HUES6 (cell line): Measurements from ENCODE around the gene LCE2D.
"Not testable (repeated sequence)": the region's sequence is repeated elsewhere in the genome, so short reads cannot be mapped to it uniquely, and the experiment has no call there.

Source experiments
- H3K27ac ChIP-seq: 2 replicates; pipeline ENCODE4 v1.7.0; 2013; ENCODE audit warnings: low read depth, mild to moderate bottlenecking, low read length, inconsistent platforms
- H3K27me3 ChIP-seq: 2 replicates; pipeline ENCODE4 v1.6.1; 2013; ENCODE audit warnings: low read length; ENCODE audit not compliant: control insufficient read depth, insufficient read depth
- H3K36me3 ChIP-seq: 2 replicates; pipeline ENCODE4 v1.6.1; 2013; ENCODE audit warnings: low read length; ENCODE audit not compliant: control insufficient read depth, insufficient read depth
- H3K4me1 ChIP-seq: 2 replicates; pipeline ENCODE4 v1.6.1; 2013; ENCODE audit warnings: low read length; ENCODE audit not compliant: control insufficient read depth, insufficient read depth
- H3K4me3 ChIP-seq: 2 replicates; pipeline ENCODE4 v1.5.1; 2013; ENCODE audit warnings: low read depth, low read length
- H3K9ac ChIP-seq: one replicate; pipeline ENCODE4 v1.6.1; 2013; ENCODE audit warnings: mild to moderate bottlenecking, low read length
- H3K9me3 ChIP-seq: 2 replicates; pipeline ENCODE4 v1.6.1; 2013; ENCODE audit warnings: low read depth, low read length; ENCODE audit not compliant: control insufficient read depth, insufficient read depth

The LCE2D gene

GRCh38 chr1:152685823-152686222 lies 22.6 kb downstream of the LCE2D start, which contains the start of gene LCE2B:
Gene LCE2B (plus strand): TSS chr1:152686123. CDS start chr1:152686844, 721 bp downstream.
- peaks cover 17% of the 10 kb centered on the region; the same call in 1 of the 2 replicates for H3K9me3 ChIP-seq

GRCh38 chr1:152697701-152698600 lies 34.8 kb downstream of the LCE2D start, which contains the start of gene LCE2A:
Gene LCE2A (plus strand): TSS chr1:152698345. CDS start chr1:152698902, 557 bp downstream.
- H3K27ac ChIP-seq, result no peak within 1 kb of the TSS
- H3K4me3 ChIP-seq, result no peak within 1 kb of the TSS
- H3K27me3 ChIP-seq, result peaks cover 7% of the 10 kb centered on the region; the same call in 1 of the 2 replicates
- no peak within 1 kb of the TSS for H3K9ac ChIP-seq
- H3K4me1 ChIP-seq, result no peaks in the 10 kb centered on the region
- H3K9me3 ChIP-seq, result peaks cover 16% of the 10 kb centered on the region; the same call in 1 of the 2 replicates
- H3K36me3 ChIP-seq, result no peaks in the 10 kb centered on the region

More at GRCh38 chr1:152685823-152686222, 22.6 kb downstream of the LCE2D start, which contains the start of gene LCE2B:
- H3K27ac ChIP-seq, H3K9ac ChIP-seq, H3K4me1 ChIP-seq, H3K4me3 ChIP-seq, H3K36me3 ChIP-seq: not testable (repeated sequence)
- peaks cover 11% of the 10 kb centered on the region; the same call in 1 of the 2 replicates for H3K27me3 ChIP-seq

GRCh38 chr1:152699746-152700145 lies 36.6 kb downstream of the LCE2D start:
- H3K9me3 ChIP-seq, result peaks cover 16% of the 10 kb centered on the region; the same call in 1 of the 2 replicates
- H3K36me3 ChIP-seq, result no peaks in the 10 kb centered on the region
- no peaks in the 10 kb centered on the region for H3K4me1 ChIP-seq
- no peak overlapping the region for H3K27ac ChIP-seq
- no peak overlapping the region for H3K4me3 ChIP-seq
- H3K9ac ChIP-seq, result no peak overlapping the region
- peaks cover 7% of the 10 kb centered on the region; the same call in 1 of the 2 replicates for H3K27me3 ChIP-seq

GRCh38 chr1:152707860-152708259 lies 44.7 kb downstream of the LCE2D start, which contains the start of gene LCE4A:
Gene LCE4A (plus strand): TSS chr1:152708160. CDS start chr1:152709076, 916 bp downstream.
- no peaks in the 10 kb centered on the region; the same call in 1 of the 2 replicates for H3K27me3 ChIP-seq
- no peak within 1 kb of the TSS for H3K27ac ChIP-seq
- H3K9me3 ChIP-seq, result peaks cover 16% of the 10 kb centered on the region; the same call in 1 of the 2 replicates
- H3K9ac ChIP-seq, result no peak within 1 kb of the TSS
- H3K4me1 ChIP-seq, result no peaks in the 10 kb centered on the region
- H3K4me3 ChIP-seq, result no peak within 1 kb of the TSS
- no peaks in the 10 kb centered on the region for H3K36me3 ChIP-seq
